Nephron progenitor cell (in vitro differentiated cells): ENCODE measurements around the gene TMEM18.

Source experiments
- DNase-seq: peaks from one replicate; pipeline ENCODE4 v3.0.0; 2021
- H3K27ac Mint-ChIP-seq: 2 replicates; pipeline ENCODE4 v1.8.0; 2021; ENCODE audit warnings: mild to moderate bottlenecking, moderate library complexity, mixed read lengths
- H3K27me3 Mint-ChIP-seq: 2 replicates; pipeline ENCODE4 v1.8.0; 2021; ENCODE audit warnings: mild to moderate bottlenecking, low read depth, mixed read lengths; ENCODE audit not compliant: poor library complexity
- H3K36me3 Mint-ChIP-seq: 2 replicates; pipeline ENCODE4 v1.8.0; 2021; ENCODE audit warnings: low read depth, mixed read lengths
- H3K4me1 Mint-ChIP-seq: 2 replicates; pipeline ENCODE4 v1.8.0; 2021; ENCODE audit warnings: mixed read lengths
- H3K4me3 Mint-ChIP-seq: 2 replicates; pipeline ENCODE4 v1.8.0; 2021; ENCODE audit warnings: mild to moderate bottlenecking, moderate library complexity, mixed read lengths
- H3K9me3 Mint-ChIP-seq: 2 replicates; pipeline ENCODE4 v1.8.0; 2021; ENCODE audit warnings: mild to moderate bottlenecking, moderate library complexity, mixed read lengths
- CTCF ChIP-seq: fragments of 200-600 bp; sonication (generic); IDR thresholded peaks from 2 replicates; pipeline ENCODE4 v1.5.0; 2021; ENCODE audit warnings: antibody characterized with exemption

The TMEM18 gene

GRCh38 chr2:620471-621302, 56.5 kb downstream of the TMEM18 start:
- no peak for DNase-seq
- H3K36me3 Mint-ChIP-seq: no peaks in the 10 kb centered on the region
- H3K27me3 Mint-ChIP-seq: peaks cover 5% of the 10 kb centered on the region
- H3K27ac Mint-ChIP-seq: no peak overlapping the region
- TF ChIP-seq CTCF: no peak
- peaks cover 20% of the 10 kb centered on the region for H3K9me3 Mint-ChIP-seq
- no peak overlapping the region for H3K4me3 Mint-ChIP-seq
- peaks cover 17% of the 10 kb centered on the region for H3K4me1 Mint-ChIP-seq

- H3K4me1 Mint-ChIP-seq: peaks cover 17% of the 10 kb centered on the region
- no peak overlapping the region for H3K4me3 Mint-ChIP-seq
- no peaks in the 10 kb centered on the region for H3K36me3 Mint-ChIP-seq
- DNase-seq: no peak
- no peak for TF ChIP-seq CTCF
- no peak overlapping the region for H3K27ac Mint-ChIP-seq
- peaks cover 20% of the 10 kb centered on the region for H3K9me3 Mint-ChIP-seq
- peaks cover 5% of the 10 kb centered on the region for H3K27me3 Mint-ChIP-seq
These were observed 57.2 kb downstream of the TMEM18 start for GRCh38 chr2:620004-620403.

GRCh38 chr2:618422-618990, 58.7 kb downstream of the TMEM18 start:
- Mint-ChIP-seq H3K4me3 (no peak overlapping the region), H3K36me3 (no peaks in the 10 kb centered on the region), H3K4me1 (peaks cover 17% of the 10 kb centered on the region), H3K27ac (no peak overlapping the region), H3K9me3 (peaks cover 20% of the 10 kb centered on the region), H3K27me3 (peaks cover 5% of the 10 kb centered on the region)
- DNase-seq: no peak
- TF ChIP-seq CTCF: no peak

GRCh38 chr2:618005-618404, 59.2 kb downstream of the TMEM18 start:
- no peak for DNase-seq
- peaks cover 5% of the 10 kb centered on the region for H3K27me3 Mint-ChIP-seq
- no peak overlapping the region for H3K4me3 Mint-ChIP-seq
- peaks cover 20% of the 10 kb centered on the region for H3K9me3 Mint-ChIP-seq
- peaks cover 17% of the 10 kb centered on the region for H3K4me1 Mint-ChIP-seq
- no peak for TF ChIP-seq CTCF
- H3K27ac Mint-ChIP-seq: no peak overlapping the region
- H3K36me3 Mint-ChIP-seq: no peaks in the 10 kb centered on the region
